Gastrocnemius medialis (tissue), 4 donors: ENCODE data around the gene MEIOB.

Source experiments
- POLR2A ChIP-seq, 2 donors: fragments of 450-650 bp; IDR thresholded peaks; one replicate each; pipeline ENCODE4 v1.6.1; 2017; ENCODE audit warnings: antibody characterized with exemption in 2 of 2, mild to moderate bottlenecking in 2 of 2, moderate library complexity in 2 of 2
- TF ChIP-seq, protein P1 (sequence below), 5 experiments: fragments of 450-650 bp in 3 of 5; fragments of 200-600 bp in 2 of 5; sonication (generic) in 2 of 5; IDR thresholded peaks in 4 of 5; conservative IDR thresholded peaks in 1 of 5; 1 replicate in 4 of 5; 2 replicates in 1 of 5; pipeline ENCODE4 v1.5.1; 2016 to 2019; ENCODE audit warnings: antibody characterized with exemption in 5 of 5, mild to moderate bottlenecking in 3 of 5, moderate library complexity in 3 of 5

DNA sequence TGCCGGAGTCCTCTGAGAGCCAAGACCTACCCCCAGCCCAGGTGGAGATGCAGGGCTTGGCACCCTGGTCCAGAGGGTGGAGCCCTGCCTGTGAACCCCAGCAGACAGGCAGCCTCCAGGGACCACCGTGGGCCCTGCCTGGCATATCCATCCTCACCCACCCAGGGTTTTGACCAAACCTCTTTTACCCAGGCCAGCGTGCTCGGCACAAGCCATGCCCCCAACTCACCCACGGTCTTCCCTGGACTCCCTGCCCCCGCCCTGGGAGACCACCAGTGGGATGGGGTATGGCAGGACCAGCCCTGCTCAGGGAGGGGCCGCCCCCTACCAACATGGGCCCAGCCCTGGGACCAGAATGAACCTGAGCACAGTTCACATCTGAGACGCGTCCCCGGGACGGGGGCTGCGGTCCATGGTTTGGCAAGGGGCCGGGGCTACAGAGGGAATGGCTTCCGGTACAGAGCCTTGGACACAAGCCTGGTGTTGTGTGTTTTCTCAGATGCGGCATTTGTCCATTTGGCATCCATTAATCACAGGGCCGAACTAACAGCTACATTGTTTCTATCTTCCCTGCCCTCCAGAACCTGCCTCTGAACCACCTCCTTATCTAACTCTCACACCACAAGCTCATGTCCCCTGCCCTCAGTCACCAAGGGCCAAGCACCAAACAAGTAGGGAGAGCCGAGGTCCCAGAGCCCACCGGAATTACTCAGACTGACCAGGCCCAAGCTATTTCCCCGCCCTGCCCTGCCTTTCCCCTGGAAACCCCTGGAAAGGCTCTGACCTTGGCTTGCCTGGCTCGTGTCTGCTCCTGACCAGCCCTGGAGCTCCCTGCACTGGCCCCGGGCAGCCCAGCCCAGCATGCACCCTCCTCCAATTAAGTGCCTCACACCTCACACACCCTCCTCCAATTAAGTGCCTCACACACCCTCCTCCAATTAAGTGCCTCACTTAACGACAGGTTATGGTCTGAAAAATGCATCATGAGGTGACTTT lies 32.2 kb upstream of the MEIOB start:
- TF ChIP-seq, protein P1, sequence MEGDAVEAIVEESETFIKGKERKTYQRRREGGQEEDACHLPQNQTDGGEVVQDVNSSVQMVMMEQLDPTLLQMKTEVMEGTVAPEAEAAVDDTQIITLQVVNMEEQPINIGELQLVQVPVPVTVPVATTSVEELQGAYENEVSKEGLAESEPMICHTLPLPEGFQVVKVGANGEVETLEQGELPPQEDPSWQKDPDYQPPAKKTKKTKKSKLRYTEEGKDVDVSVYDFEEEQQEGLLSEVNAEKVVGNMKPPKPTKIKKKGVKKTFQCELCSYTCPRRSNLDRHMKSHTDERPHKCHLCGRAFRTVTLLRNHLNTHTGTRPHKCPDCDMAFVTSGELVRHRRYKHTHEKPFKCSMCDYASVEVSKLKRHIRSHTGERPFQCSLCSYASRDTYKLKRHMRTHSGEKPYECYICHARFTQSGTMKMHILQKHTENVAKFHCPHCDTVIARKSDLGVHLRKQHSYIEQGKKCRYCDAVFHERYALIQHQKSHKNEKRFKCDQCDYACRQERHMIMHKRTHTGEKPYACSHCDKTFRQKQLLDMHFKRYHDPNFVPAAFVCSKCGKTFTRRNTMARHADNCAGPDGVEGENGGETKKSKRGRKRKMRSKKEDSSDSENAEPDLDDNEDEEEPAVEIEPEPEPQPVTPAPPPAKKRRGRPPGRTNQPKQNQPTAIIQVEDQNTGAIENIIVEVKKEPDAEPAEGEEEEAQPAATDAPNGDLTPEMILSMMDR (IDR thresholded peaks at IDR 0.05 in 4 of 5, conservative IDR thresholded peaks at IDR 0.05 in 1 of 5), result no peak
- no peak for TF ChIP-seq POLR2A (IDR thresholded peaks at IDR 0.05)
